ENCODE results near the gene CORO2B. TPM values are rescaled to one million over a fixed set of nuclear protein-coding genes. Genes with fewer than 3 reads are reported as not detected.

CORO2B gene
- total and polyA plus RNA-seq, 2 of the 4 experiments (the other 2 are of a cell fraction) = 9.3 to 39.3 TPM

DNA sequence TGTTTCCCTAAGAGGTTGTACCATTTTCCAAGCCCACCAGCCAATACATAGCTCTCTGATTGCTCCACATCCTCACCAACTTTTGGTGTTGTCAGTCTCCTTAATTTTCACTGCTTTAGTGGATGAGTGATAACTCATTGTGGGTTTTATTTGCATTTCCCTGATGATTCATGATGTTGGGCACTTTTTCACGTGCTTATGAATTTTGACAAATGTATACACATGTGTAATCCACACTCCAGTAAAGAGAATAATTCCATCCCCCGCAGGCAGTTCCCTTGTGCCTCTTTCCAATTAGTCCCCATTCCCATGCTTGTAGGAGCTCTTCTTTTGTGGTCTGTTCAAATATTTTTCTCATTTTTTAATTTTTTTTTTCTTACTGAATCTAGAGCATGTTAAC is 189.5 kb downstream of the CORO2B start:
- ChIA-PET CTCF (interaction anchor here (0.6 to 0.9 kb wide), 3 partner anchors 11 to 24 kb away, joined by 3 read pairs; no protein-coding TSS in a partner anchor), POLR2A (ENCODE audit: unreplicated experiment) (no interaction called here)
- Histone ChIP-seq H2BK120ac (ENCODE audit: low read depth, low read length) (no peak overlapping the region), H3K36me3 (ENCODE audit: control insufficient read depth, insufficient read depth, low read length) (no peaks in the 10 kb centered on the region), H3K4ac (ENCODE audit: low read depth, low read length) (no peak overlapping the region), H2BK15ac (ENCODE audit: low read depth, low read length) (no peak overlapping the region), H3K9ac (ENCODE audit: low read depth, low read length) (no peak overlapping the region), H3K56ac (ENCODE audit: extremely low read depth, insufficient read depth, low read length) (no peak overlapping the region), H4K8ac (ENCODE audit: low read depth in 2 of 2, low read length in 2 of 2) (no peak overlapping the region), H3K9me3 (ENCODE audit: control insufficient read depth, insufficient read depth, low read length) (no peaks in the 10 kb centered on the region), H3K4me2 (ENCODE audit: low read depth, low read length) (no peak overlapping the region), H2BK20ac (ENCODE audit: low read depth, low read length) (no peak overlapping the region), H3K23ac (ENCODE audit: low read depth, low read length) (no peak overlapping the region), H4K5ac (ENCODE audit: low read depth, low read length) (no peak overlapping the region), H3K27me3 (ENCODE audit: control insufficient read depth, insufficient read depth, low read length) (peaks cover 19% of the 10 kb centered on the region), H2BK5ac (ENCODE audit: low read depth, low read length, poor library complexity, severe bottlenecking) (no peak overlapping the region), H3K4me1 (ENCODE audit: control insufficient read depth, insufficient read depth, low read length) (no peaks in the 10 kb centered on the region), H3K14ac (replicated peaks; ENCODE audit: low read depth, low read length) (no peak overlapping the region), H3K4me3 (ENCODE audit: insufficient read depth, low read depth, low read length) (no peak overlapping the region), H2AK9ac (replicated peaks; ENCODE audit: low read depth, low read length, poor library complexity) (no peak overlapping the region), H4K91ac (ENCODE audit: insufficient read depth, low read depth, low read length) (no peak overlapping the region), H3K18ac (ENCODE audit: low read depth, low read length) (no peak overlapping the region), H3K9me1 (ENCODE audit: insufficient read depth, low read length) (no peaks in the 10 kb centered on the region), H3K27ac (ENCODE audit: insufficient read depth, low read length) (no peak overlapping the region), H2AK5ac (ENCODE audit: low read depth, low read length) (no peak overlapping the region), H2AFZ (replicated peaks; ENCODE audit: low read length, poor library complexity) (no peak overlapping the region), H3K79me1 (ENCODE audit: low read depth in 1 of 2, low read length in 2 of 2) (no peaks in the 10 kb centered on the region), H4K20me1 (ENCODE audit: insufficient read depth, low read length) (no peaks in the 10 kb centered on the region)
- WGBS, 2 experiments (ENCODE audit: extremely low coverage in 2 of 2, insufficient read length in 1 of 2) = no CpG with 5 or more reads among the region's 2 CpGs
- no TSS peak for BruUV-seq (replicated peaks)
- intact Hi-C loops (cut with micrococcal nuclease) (no loop called here), in situ Hi-C loops (cut with MboI; ENCODE audit: low sequenced_read_pairs) (no loop called here), dilution Hi-C loops (cut with HindIII; ENCODE audit: low sequenced_read_pairs, unreplicated experiment) (no loop called here)
- peak; percentile 51 for ATAC-seq (ENCODE audit: low read depth)
- TF ChIP-seq BHLHE40 (IDR thresholded peaks at IDR 0.05; ENCODE audit: low read depth, low read length) (peak; percentile 86), FOS (IDR thresholded peaks at IDR 0.05; ENCODE audit: low read depth, low read length) (no peak)
- TF ChIP-seq, protein P1, sequence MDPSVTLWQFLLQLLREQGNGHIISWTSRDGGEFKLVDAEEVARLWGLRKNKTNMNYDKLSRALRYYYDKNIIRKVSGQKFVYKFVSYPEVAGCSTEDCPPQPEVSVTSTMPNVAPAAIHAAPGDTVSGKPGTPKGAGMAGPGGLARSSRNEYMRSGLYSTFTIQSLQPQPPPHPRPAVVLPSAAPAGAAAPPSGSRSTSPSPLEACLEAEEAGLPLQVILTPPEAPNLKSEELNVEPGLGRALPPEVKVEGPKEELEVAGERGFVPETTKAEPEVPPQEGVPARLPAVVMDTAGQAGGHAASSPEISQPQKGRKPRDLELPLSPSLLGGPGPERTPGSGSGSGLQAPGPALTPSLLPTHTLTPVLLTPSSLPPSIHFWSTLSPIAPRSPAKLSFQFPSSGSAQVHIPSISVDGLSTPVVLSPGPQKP (IDR thresholded peaks at IDR 0.05; ENCODE audit: borderline replicate concordance, low read depth, low read length) = no peak
- peak; percentile 37 for DNase-seq
